Fibroblast of villous mesenchyme (primary cell): ENCODE measurements around the gene LAPTM5. TPM values are rescaled to one million over a fixed set of nuclear protein-coding genes. Genes with fewer than 3 reads are reported as not detected.

ENCODE experiments used
- DNase-seq: peaks from one replicate; pipeline ENCODE4 v3.0.0-alpha.2; 2010; ENCODE audit warnings: low read depth
- H3K4me3 ChIP-seq: 2 replicates; pipeline ENCODE4 v1.5.1; 2011; ENCODE audit warnings: low read depth, mild to moderate bottlenecking, low read length
- total RNA-seq: library from RNA; depleted of rRNA; stranded (reverse); fragments of >200 nt; gene quantifications from 2 replicates; pipeline ENCODE4 v1.2.3, GENCODE V29; 2012
- TF ChIP-seq, protein P1 (sequence below): IDR thresholded peaks from 2 replicates; pipeline ENCODE4 v1.5.1; 2012; ENCODE audit warnings: low read depth, mild to moderate bottlenecking, low read length; ENCODE audit not compliant: insufficient read depth

Gene LAPTM5
- total RNA-seq, 1 donor: not detected

DNA sequence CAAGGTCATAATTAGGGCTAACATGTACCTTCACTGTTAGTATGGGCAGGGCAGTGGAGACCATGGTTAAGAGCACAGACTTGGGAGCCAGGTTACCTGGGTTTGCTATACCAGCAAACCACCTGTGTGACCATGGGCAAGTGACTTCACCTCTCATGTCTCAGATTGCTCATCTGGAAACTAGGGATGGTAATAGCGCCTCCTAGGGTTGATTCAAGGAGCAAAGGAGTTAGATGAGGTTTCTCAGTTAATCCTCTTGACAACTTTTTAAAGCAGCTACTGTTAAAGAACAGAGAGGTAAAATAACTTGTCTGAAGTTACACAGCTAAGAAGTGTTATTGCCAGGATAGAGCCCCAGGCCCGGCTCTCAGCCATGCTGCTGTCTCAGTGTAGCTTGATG, 33.4 kb downstream of the LAPTM5 start:
- no peak for DNase-seq
- H3K4me3 ChIP-seq: no peak overlapping the region
- TF ChIP-seq, protein P1, sequence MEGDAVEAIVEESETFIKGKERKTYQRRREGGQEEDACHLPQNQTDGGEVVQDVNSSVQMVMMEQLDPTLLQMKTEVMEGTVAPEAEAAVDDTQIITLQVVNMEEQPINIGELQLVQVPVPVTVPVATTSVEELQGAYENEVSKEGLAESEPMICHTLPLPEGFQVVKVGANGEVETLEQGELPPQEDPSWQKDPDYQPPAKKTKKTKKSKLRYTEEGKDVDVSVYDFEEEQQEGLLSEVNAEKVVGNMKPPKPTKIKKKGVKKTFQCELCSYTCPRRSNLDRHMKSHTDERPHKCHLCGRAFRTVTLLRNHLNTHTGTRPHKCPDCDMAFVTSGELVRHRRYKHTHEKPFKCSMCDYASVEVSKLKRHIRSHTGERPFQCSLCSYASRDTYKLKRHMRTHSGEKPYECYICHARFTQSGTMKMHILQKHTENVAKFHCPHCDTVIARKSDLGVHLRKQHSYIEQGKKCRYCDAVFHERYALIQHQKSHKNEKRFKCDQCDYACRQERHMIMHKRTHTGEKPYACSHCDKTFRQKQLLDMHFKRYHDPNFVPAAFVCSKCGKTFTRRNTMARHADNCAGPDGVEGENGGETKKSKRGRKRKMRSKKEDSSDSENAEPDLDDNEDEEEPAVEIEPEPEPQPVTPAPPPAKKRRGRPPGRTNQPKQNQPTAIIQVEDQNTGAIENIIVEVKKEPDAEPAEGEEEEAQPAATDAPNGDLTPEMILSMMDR: peak; percentile 12

DNA sequence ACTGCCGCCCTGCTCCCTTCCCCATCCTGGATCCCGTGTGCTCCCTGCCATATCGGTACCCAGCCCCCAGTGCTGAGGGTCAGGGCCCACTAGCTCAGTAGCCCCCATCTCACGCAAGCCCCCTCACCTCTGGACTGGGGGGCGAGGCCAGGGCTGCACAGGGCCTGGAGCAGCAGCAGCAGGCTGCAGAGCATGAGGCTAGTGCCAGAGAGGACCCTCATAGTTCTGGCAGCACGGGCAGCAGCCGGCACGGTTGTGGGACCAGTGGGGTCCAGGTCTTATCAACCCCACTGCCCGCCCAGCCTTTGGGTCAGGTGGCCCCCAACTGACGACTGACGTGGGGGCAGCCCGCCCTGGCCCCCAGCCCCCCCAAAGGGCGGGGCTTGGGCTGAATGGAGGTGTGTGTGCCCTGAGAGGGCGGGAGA, 34.2 kb downstream of the LAPTM5 start, which contains the start of gene MATN1:
MATN1 (minus strand) TSS at position 255 of the 425 bp plus-strand sequence; CDS start at position 221, 34 bp downstream.
- no peak within 1 kb of the TSS for H3K4me3 ChIP-seq
- TF ChIP-seq, protein P1: no peak
- DNase-seq: no peak

DNA sequence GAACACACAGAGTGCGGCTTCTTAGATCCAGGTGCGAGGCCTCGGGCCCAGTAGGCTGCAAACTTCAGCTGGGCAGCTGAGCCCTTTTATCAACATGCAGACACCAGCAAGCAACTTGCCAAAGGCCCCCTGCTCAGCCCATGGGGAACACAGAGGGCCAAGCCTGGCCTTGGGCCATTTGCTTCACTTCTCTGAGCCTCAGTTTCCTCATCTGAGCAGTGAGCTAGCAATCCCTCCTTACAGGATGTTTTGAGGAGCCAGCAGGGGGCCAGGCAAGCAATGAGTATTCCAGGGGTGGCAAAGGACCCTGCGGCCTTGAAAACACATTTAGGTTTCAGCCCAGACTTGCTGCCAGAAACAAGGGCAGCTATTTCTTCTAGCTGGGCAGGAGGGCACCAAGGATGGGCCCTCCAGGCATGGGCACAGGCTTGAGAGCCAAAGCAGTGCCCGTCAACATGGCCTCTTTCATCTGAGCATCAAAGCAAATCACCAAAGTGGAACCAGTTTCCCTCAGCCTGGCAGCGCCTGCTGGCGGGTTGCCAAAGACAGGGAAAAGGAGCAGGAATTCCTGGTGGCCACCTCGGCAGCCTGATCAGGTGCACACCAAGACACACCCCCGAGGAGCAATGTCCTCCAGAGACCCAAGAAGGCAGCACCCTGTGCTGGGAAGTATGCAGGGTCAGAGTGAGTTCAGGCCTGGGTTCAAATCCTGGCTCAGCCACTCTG, 35.6 kb downstream of the LAPTM5 start:
- no peak overlapping the region for H3K4me3 ChIP-seq
- no peak for DNase-seq
- TF ChIP-seq, protein P1: no peak

DNA sequence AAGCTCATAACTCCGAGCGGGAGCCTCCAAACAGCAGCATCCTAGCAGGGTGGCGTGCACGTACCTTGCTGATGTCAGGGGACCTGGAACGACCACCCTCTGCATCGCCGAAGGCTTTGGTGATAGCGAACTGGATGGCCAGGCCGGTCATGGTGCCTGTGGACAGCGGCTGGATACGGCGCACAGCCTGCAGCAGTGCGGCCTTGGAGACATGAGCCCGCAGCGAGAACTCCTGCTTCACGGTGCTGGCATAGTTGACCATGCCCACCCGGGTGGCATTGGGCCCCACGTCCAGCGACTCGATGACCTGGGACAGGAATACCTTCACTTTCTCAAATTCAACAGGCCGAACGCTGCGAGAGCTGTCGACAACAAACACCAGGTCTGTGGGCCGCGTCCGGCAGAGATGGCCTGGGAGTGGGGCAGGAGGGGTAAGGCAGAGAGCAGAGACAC, 36.2 kb downstream of the LAPTM5 start:
- H3K4me3 ChIP-seq: no peak overlapping the region
- no peak for DNase-seq
- TF ChIP-seq, protein P1: no peak

DNA sequence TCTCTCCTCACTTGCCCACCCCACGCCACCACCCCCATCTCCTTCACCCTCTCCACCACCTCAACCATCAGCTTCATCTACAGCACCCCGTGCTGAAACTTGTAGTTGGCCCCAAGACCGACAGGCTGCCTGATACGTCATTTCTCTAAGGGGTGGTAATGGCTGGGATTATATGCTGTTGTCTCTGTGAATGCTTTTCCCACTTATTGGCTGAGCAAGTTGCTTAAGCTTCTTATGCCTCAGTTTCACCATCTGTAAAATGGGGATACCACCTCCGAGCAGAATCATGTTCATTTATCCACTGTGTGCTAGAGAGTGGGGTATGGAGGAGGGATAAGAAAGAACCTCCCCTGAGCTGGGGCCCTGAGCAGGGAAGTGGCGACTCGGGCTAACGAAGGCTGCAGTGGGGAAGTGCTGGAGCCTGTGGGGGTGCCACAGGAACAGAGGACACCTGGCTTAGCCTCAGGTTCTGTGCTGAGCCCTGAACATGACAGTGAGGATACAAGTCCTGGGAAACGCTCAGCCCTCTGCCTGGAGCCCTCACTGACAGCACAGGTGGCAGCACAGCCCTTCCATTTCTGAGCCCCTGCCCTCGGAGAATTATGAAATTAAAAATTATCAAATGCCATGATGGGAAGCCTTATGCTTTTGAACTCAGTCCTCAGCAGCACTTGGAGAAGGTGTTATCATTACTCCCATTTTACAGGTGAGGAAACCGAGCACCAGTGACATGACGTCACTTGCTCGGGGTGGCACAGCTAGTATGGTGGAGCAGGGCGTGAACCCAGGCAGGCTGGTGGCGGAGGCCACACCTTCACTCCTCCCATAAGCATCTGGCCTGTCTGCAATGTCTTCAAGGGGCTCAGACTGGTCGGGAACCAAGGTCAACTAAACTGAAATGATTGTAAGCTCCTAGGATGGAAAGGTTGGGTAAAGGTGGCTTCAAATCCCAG, 37.0 kb downstream of the LAPTM5 start:
- TF ChIP-seq, protein P1: no peak
- no peak for DNase-seq
- H3K4me3 ChIP-seq: no peak overlapping the region

DNA sequence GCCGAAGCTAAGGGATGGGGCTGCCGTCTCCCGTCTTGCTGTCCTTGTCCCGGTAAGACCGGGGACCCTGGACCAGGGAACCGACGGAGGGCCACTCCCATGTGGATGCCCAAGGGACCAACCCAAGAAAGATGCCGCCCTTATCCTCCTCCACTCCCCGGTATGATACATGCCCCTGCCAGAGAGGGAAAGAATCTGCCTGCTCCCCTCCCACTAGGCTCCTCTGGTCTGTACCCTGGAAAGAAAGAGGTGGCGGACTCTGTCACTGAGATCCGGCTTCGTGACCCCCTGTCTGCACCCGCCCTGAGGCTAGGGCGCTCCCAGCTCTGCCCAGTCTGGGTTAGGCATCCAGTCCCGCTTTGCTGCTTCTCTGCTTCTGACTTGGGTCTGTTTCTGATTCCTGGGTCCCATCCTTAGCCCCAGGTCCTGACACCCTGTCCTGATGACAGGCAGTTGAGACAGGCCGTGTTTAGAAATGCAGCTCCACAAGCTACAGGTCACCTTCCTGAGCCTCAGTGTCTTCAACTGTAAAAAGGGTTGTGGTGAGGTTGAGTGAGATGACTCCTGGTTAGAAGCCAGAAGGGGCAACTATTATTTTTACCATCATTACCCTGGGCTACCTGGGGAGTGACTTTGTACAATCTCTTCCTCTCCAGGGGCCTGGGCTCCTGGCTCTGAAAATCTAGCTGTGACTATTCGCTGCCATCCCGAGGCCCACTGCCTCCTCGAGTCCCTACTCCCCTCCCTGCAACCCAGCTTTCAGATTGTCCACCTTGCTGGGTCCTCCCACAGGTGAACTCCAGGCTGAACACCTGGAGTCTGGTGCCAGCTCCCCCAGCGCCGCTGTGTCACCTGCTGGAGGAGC, 37.9 kb downstream of the LAPTM5 start:
- peak overlapping the region; percentile 68 for H3K4me3 ChIP-seq
- no peak for DNase-seq
- TF ChIP-seq, protein P1: no peak
